Sigmoid colon (tissue), 7 donors: ENCODE data around the gene PFKM. TPM values are rescaled to one million over a fixed set of nuclear protein-coding genes. Genes with fewer than 3 reads are reported as not detected.
"Not testable (repeated sequence)": the region's sequence is repeated elsewhere in the genome, so short reads cannot be mapped to it uniquely, and the experiment has no call there.

Experiments used
- DNase-seq: peaks from one replicate; pipeline ENCODE4 v3.0.0-alpha.2; 2019
- H3K27ac ChIP-seq, 4 donors: fragments of 200-600 bp; sonication (generic); one replicate each; pipeline ENCODE4 v1.5.1; 2016 to 2019; ENCODE audit warnings: mild to moderate bottlenecking in 1 of 4
- H3K27me3 ChIP-seq, 3 donors: fragments of 200-600 bp; sonication (generic); one replicate each; pipeline ENCODE4 v1.5.1; 2019; ENCODE audit warnings: mild to moderate bottlenecking in 1 of 3
- H3K36me3 ChIP-seq, 4 donors: fragments of 200-600 bp; sonication (generic); one replicate each; pipeline ENCODE4 v1.5.1; 2016 to 2019
- H3K4me1 ChIP-seq, 4 donors: fragments of 200-600 bp; sonication (generic); one replicate each; pipeline ENCODE4 v1.5.1; 2017 to 2019
- H3K4me3 ChIP-seq, 4 donors: fragments of 200-600 bp; sonication (generic); one replicate each; pipeline ENCODE4 v1.5.1; 2017 to 2019; ENCODE audit warnings: mild to moderate bottlenecking in 2 of 4, moderate library complexity in 1 of 4
- H3K9me3 ChIP-seq, 4 donors: fragments of 200-600 bp in 3 of 4; sonication (generic) in 3 of 4; one replicate each; pipeline versions ENCODE4 v1.5.1 to v1.6.1; 2013 to 2019
- EP300 ChIP-seq, 4 donors: sonication (generic); formaldehyde crosslinking; IDR thresholded peaks; one replicate each; pipeline ENCODE4 v1.6.1; 2017; ENCODE audit warnings: antibody characterized with exemption in 4 of 4
- POLR2A ChIP-seq, 2 donors: fragments of 450-650 bp; IDR thresholded peaks; one replicate each; pipeline ENCODE4 v1.6.1; 2016; ENCODE audit warnings: antibody characterized with exemption in 2 of 2, mild to moderate bottlenecking in 2 of 2, moderate library complexity in 2 of 2
- POLR2AphosphoS5 ChIP-seq, 4 donors: sonication (generic); formaldehyde crosslinking; IDR thresholded peaks; one replicate each; pipeline ENCODE4 v1.6.1; 2017; ENCODE audit warnings: antibody characterized with exemption in 4 of 4
- WGBS, 2 donors: extraction: QIAGEN DNeasy Blood & Tissue Kit; methylation state at CpG; one replicate each; pipeline ENCODE4 v1.1.7; 2013; 5-methylcytosine and 5-hydroxymethylcytosine counted together
- intact Hi-C: fragments of 100-400 bp; cut with DNase I; formaldehyde crosslinking; loops from one replicate; pipeline ENCODE4 v1.15.1; 2023
- polyA plus RNA-seq, 3 donors: library from polyadenylated mRNA; stranded (reverse); fragments of 200-250 nt; gene quantifications; one replicate each; pipeline ENCODE4 v1.2.3, GENCODE V29; 2013
- total RNA-seq, 4 donors: library from RNA; depleted of rRNA; stranded (reverse); fragments of >200 nt; gene quantifications; one replicate each; pipeline ENCODE4 v1.1.0, GENCODE V29; 2016
- TF ChIP-seq, protein P1 (sequence below), 4 experiments: fragments of 450-650 bp in 3 of 4; fragments of 200-600 bp in 1 of 4; IDR thresholded peaks; one replicate each; pipeline ENCODE4 v1.5.1; 2016 to 2019; ENCODE audit warnings: antibody characterized with exemption in 4 of 4, mild to moderate bottlenecking in 3 of 4, moderate library complexity in 2 of 4
- donor health status: healthy with polysubstance abuse.
- donor health status: Bipolar disorder and iron deficiency.
- donor health status: healthy.

PFKM gene
- total and polyA plus RNA-seq, 7 donors, result 15.6 to 70.6 (median 59.2) TPM

DNA sequence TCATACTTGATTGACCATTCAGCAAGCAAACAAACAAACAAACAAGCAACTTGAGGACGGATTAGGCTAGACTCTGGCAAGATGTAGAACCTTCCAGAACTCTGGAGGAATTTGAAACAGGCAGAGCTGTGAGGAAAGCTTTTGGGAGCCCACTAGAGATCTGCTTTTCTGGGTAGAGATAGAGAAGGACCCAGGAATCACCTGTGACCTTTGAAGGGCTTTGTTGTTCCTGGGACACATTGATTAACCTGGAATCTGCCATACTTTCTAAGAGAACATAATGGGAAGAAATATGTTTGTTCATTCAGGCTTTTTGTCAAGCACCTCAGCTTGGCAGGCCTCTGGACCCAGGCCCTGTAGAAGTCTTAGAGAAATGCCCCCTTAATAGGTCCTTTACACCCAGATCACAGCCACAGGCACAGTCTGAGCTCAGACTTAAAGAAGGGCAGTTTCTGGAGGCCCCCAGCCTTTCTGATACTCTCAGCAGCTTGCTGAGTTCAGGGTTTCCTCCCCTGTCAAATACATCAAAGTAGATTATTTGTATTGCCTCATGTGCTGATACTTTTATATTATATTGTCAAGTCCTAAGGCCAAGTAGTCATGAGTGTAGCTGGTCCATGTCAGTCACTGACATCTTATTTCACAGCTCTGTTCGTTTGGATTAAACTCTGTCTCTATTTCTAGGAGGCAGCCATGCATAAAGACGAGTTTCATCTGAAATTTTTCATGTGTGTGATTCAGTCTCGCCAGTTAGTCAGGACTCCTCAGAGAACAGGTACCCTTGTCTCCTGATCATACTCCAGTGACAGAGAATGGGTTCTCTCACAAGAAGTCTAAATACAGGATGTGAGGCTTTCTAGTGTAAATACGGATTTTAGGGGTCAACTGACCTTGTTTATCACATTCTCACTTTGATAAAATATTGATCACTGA, 12.2 kb upstream of the PFKM start:
- intact Hi-C loops, result no loop called here

DNA sequence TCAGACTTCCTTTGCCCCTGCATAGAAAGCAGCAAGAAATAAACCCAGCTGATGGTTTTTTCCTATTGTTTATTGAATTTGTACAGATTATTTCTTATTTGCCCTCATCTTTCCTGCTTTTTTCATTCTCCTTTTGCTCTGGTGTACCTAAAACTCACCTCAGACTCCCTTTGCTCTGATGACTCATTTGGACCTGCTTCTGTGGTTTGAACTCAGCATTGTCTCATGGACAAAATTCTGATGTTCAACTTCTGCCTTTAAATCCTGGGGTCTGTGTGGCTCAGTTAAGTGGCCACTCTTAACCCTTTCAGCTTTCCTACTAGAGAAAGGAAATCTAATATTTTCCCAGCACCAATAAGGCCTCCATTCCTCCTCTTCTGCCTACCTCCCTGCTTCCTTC, 9.7 kb upstream of the PFKM start:
- H3K27me3 ChIP-seq, result no peaks in the 10 kb centered on the region
- H3K4me1 ChIP-seq, result peaks cover 0 to 16% (median 15%) of the 10 kb centered on the region in 4 donors
- TF ChIP-seq EP300 (IDR thresholded peaks at IDR 0.05) (no peak), POLR2AphosphoS5 (IDR thresholded peaks at IDR 0.05) (no peak), POLR2A (IDR thresholded peaks at IDR 0.05) (no peak)
- TF ChIP-seq, protein P1, sequence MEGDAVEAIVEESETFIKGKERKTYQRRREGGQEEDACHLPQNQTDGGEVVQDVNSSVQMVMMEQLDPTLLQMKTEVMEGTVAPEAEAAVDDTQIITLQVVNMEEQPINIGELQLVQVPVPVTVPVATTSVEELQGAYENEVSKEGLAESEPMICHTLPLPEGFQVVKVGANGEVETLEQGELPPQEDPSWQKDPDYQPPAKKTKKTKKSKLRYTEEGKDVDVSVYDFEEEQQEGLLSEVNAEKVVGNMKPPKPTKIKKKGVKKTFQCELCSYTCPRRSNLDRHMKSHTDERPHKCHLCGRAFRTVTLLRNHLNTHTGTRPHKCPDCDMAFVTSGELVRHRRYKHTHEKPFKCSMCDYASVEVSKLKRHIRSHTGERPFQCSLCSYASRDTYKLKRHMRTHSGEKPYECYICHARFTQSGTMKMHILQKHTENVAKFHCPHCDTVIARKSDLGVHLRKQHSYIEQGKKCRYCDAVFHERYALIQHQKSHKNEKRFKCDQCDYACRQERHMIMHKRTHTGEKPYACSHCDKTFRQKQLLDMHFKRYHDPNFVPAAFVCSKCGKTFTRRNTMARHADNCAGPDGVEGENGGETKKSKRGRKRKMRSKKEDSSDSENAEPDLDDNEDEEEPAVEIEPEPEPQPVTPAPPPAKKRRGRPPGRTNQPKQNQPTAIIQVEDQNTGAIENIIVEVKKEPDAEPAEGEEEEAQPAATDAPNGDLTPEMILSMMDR (IDR thresholded peaks at IDR 0.05), result no peak
- no peaks in the 10 kb centered on the region for H3K36me3 ChIP-seq
- H3K4me3 ChIP-seq, result no peak overlapping the region
- no peak for DNase-seq
- intact Hi-C loops, result no loop called here
- no peak overlapping the region for H3K27ac ChIP-seq
- no peaks in the 10 kb centered on the region for H3K9me3 ChIP-seq

More for the DNA sequence above, 12.2 kb upstream of the PFKM start:
- H3K9me3 ChIP-seq, result no peaks in the 10 kb centered on the region
- DNase-seq, result no peak
- peak overlapping the region in 3 of 4 donors; percentile 70 to 88 (median 85) for H3K4me3 ChIP-seq
- WGBS, 2 donors, result 72 to 75% methylated on average over 5 of the region's 5 CpGs
- TF ChIP-seq EP300 (IDR thresholded peaks at IDR 0.05), result no peak
- TF ChIP-seq, protein P1 (IDR thresholded peaks at IDR 0.05), result no peak
- TF ChIP-seq POLR2AphosphoS5 (IDR thresholded peaks at IDR 0.05), result no peak
- TF ChIP-seq POLR2A (IDR thresholded peaks at IDR 0.05), result no peak
- no peaks in the 10 kb centered on the region for H3K36me3 ChIP-seq
- peaks cover 0 to 18% (median 17%) of the 10 kb centered on the region in 4 donors for H3K4me1 ChIP-seq
- peak overlapping the region; percentile 86 to 91 (median 88) for H3K27ac ChIP-seq
- H3K27me3 ChIP-seq, result no peaks in the 10 kb centered on the region

DNA sequence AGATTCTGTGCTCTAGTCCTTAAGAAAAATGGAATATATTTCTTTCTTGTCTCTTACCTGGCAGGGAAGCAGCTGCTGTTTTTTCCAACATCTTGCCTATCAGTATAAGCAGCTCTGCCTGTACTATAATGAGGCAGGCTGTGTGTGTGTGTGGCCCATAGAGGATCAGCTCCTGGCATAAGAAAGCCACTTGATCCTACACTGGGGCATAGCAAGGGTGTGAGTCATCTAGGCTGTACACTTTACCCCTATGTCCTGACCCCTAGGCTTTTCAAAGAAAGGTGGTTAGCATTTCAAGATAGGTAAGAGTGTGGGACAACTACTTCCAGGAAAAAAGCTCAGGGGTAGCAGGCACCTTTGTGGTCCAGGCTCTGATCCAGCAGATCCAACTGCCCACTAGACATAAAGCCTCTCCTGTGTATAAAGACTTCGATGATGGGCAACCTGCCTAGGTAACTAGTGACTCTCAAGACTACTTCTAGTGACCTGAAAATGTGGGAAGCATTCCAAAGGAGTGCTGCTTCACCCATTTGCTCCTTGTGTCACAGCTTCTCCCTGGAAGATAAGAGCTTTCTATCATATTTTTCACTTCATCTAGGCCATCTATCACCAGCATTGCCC, 8.4 kb upstream of the PFKM start:
- intact Hi-C loops, result no loop called here
- WGBS, 2 donors, result 86 to 87% methylated on average over 1 of the region's 1 CpG
- no peaks in the 10 kb centered on the region for H3K36me3 ChIP-seq

DNA sequence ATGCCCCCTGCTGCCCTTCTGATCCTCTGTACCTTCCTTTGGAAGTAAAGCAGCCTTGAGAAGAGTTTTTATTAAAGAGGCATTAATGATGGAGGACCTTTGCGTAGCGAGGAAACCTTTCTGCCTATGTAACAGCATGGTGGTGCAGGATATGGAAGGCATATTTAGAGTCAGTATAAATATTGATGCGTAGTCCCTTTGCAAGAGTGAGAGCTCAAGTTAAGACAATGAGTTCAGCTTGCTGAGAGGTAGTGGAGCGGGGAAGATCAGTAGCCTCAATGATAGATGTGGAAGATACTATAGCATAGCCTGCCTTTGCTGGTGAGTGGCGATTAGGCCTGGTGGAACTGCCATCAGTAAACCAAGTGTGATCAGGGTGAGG, 7.9 kb upstream of the PFKM start:
- DNase-seq, H3K9me3 ChIP-seq, H3K4me1 ChIP-seq, H3K4me3 ChIP-seq, H3K36me3 ChIP-seq, H3K27me3 ChIP-seq, intact Hi-C loops, H3K27ac ChIP-seq: not testable (repeated sequence)
- WGBS, 2 donors, result 95% methylated on average over 5 of the region's 5 CpGs

More for the DNA sequence above, 8.4 kb upstream of the PFKM start:
- Histone ChIP-seq H3K9me3 (no peaks in the 10 kb centered on the region), H3K27ac (no peak overlapping the region), H3K4me1 (peaks cover 0 to 10% (median 7%) of the 10 kb centered on the region in 4 donors), H3K27me3 (no peaks in the 10 kb centered on the region), H3K4me3 (no peak overlapping the region)
- DNase-seq, result no peak
- TF ChIP-seq POLR2A (IDR thresholded peaks at IDR 0.05) (no peak), EP300 (IDR thresholded peaks at IDR 0.05) (no peak), POLR2AphosphoS5 (IDR thresholded peaks at IDR 0.05) (no peak)
- TF ChIP-seq, protein P1 (IDR thresholded peaks at IDR 0.05), result no peak

DNA sequence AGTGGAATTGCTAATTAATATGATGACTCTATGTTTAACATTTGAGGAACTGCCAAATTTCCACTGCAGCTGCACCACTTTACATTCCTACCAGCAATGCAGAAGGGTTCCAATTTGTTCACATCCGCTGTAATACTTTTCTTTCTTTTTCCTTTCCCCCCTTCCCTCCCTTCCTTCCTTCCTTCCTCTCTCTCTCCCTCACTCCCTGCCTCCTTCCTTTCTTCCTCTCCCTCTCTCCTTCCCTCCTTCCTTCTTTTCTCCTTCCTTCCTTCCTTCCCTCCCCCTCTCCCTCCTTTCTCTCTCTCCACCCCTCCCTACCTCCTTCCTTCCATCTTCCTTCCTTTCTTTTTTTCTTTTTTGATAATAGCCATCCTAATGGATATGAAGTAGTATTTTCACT, 3.2 kb upstream of the PFKM start:
- DNase-seq, result no peak
- Histone ChIP-seq H3K27ac (no peak overlapping the region), H3K36me3 (no peaks in the 10 kb centered on the region), H3K9me3 (no peaks in the 10 kb centered on the region), H3K27me3 (no peaks in the 10 kb centered on the region), H3K4me1 (peaks cover 0 to 20% (median 19%) of the 10 kb centered on the region in 4 donors), H3K4me3 (no peak overlapping the region)
- WGBS, 2 donors, result 96 to 100% methylated on average over 1 of the region's 1 CpG
- intact Hi-C loops, result no loop called here
- TF ChIP-seq EP300 (IDR thresholded peaks at IDR 0.05) (no peak), POLR2AphosphoS5 (IDR thresholded peaks at IDR 0.05) (no peak)
- TF ChIP-seq, protein P1 (IDR thresholded peaks at IDR 0.05), result no peak
